ENCODE data around the gene DGKQ. TPM values are rescaled to one million over a fixed set of nuclear protein-coding genes. Genes with fewer than 3 reads are reported as not detected.

Gene DGKQ
- total RNA-seq, 1 donor from 2014 or later, result 16.9 TPM

DNA sequence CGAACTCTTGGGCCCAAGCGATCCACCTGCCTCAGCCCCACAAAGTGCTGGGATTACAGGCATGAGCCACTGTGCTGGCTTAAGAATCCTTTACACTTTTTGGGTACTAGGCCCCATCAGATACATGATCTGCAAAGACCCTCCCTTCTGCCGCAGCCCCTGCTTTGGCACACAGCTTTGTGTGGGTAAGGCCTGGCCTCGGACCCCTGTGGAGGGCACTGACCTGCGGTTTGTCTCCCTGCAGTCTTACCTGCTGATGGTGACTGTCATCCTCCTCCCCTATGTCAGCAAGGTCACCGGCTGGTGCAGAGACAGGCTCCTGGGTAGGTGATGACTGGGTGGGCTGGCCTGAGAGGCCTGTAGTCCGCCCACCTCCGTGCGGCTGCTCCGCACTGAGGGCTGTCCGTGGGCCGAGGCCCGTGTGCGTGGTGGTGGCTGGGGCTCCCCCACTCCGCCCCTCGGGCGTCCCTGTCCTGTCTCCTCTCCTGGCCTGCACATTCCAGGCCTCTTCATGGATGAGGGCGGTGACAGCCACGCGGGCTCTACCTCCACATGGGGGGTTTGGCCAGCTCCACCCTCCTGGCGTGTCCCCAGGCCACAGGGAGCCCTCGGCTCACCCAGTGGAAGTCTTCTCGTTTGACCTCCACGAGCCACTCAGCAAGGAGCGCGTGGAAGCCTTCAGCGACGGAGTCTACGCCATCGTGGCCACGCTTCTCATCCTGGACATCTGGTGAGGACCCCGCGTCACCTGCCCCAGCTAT, 18.0 kb downstream of the DGKQ start:
- TF ChIP-seq, protein P1, sequence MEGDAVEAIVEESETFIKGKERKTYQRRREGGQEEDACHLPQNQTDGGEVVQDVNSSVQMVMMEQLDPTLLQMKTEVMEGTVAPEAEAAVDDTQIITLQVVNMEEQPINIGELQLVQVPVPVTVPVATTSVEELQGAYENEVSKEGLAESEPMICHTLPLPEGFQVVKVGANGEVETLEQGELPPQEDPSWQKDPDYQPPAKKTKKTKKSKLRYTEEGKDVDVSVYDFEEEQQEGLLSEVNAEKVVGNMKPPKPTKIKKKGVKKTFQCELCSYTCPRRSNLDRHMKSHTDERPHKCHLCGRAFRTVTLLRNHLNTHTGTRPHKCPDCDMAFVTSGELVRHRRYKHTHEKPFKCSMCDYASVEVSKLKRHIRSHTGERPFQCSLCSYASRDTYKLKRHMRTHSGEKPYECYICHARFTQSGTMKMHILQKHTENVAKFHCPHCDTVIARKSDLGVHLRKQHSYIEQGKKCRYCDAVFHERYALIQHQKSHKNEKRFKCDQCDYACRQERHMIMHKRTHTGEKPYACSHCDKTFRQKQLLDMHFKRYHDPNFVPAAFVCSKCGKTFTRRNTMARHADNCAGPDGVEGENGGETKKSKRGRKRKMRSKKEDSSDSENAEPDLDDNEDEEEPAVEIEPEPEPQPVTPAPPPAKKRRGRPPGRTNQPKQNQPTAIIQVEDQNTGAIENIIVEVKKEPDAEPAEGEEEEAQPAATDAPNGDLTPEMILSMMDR (conservative IDR thresholded peaks at IDR 0.05; ENCODE audit: low read depth, low read length), result no peak
- DNase-seq (ENCODE audit: low read depth), result no peak
- no peak overlapping the region for H3K4me3 ChIP-seq (ENCODE audit: low read depth, low read length)

- H3K4me3 ChIP-seq (ENCODE audit: low read depth, low read length), result no peak overlapping the region
- TF ChIP-seq, protein P1 (conservative IDR thresholded peaks at IDR 0.05; ENCODE audit: low read depth, low read length), result no peak
- DNase-seq (ENCODE audit: low read depth), result no peak
These were observed 19.0 kb downstream of the DGKQ start for GRCh38 chr4:954211-955020.

DNA sequence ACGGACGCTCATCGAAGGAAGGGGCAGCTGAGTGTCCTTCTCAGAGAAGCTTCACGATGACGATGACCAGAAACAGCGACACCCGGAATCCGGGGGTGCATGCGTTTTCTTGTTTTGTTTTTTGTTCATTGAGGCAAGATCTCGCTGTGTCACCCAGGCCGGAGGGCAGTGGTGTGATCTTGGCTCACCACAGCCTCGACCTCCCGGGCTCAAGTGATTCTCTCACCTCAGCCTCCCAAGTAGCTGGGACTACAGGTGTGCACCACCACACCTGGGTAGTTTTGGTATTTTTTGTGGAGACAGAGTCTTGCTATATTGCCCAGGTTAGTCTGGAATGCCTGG, 19.8 kb downstream of the DGKQ start:
- TF ChIP-seq, protein P1 (conservative IDR thresholded peaks at IDR 0.05; ENCODE audit: low read depth, low read length), result no peak
- H3K4me3 ChIP-seq (ENCODE audit: low read depth, low read length), result no peak overlapping the region
- no peak for DNase-seq (ENCODE audit: low read depth)

GRCh38 chr4:952881-953573, 20.3 kb downstream of the DGKQ start:
- DNase-seq (ENCODE audit: low read depth), result no peak
- TF ChIP-seq, protein P1 (conservative IDR thresholded peaks at IDR 0.05; ENCODE audit: low read depth, low read length), result no peak
- H3K4me3 ChIP-seq (ENCODE audit: low read depth, low read length), result no peak overlapping the region

- TF ChIP-seq, protein P1 (conservative IDR thresholded peaks at IDR 0.05; ENCODE audit: low read depth, low read length), result no peak
- no peak for DNase-seq (ENCODE audit: low read depth)
- H3K4me3 ChIP-seq (ENCODE audit: low read depth, low read length), result no peak overlapping the region
These were observed 21.5 kb downstream of the DGKQ start for GRCh38 chr4:951594-952468.

GRCh38 chr4:951186-951585, 22.2 kb downstream of the DGKQ start:
- TF ChIP-seq, protein P1 (conservative IDR thresholded peaks at IDR 0.05; ENCODE audit: low read depth, low read length), result no peak
- DNase-seq (ENCODE audit: low read depth), result no peak
- no peak overlapping the region for H3K4me3 ChIP-seq (ENCODE audit: low read depth, low read length)
